Small intestine (tissue), 7 donors: ENCODE measurements around the gene MAGI1. TPM values are rescaled to one million over a fixed set of nuclear protein-coding genes. Genes with fewer than 3 reads are reported as not detected.
A peak's percentile ranks its signal among the peaks of the same experiment; 100 is the strongest.
"Not testable (repeated sequence)": the region's sequence is repeated elsewhere in the genome, so short reads cannot be mapped to it uniquely, and the experiment has no call there.

Experiments
- DNase-seq, 2 donors: peaks; one replicate each; pipeline versions ENCODE4 v3.0.0 to v3.0.0-alpha.2; 2013
- FAIRE-seq: peaks from 2 replicates; lab custom pipeline; 2012; peaks lifted over from hg19 to GRCh38; lab: Jason Lieb, UNC
- H3K27ac ChIP-seq, 3 donors: one replicate each; pipeline ENCODE4 v1.5.1; 2013; ENCODE audit warnings: low read length in 2 of 3, mild to moderate bottlenecking in 2 of 3, control low read depth in 1 of 3, inconsistent platforms in 1 of 3, low read depth in 1 of 3, moderate library complexity in 1 of 3
- H3K27me3 ChIP-seq, 3 donors: one replicate each; pipeline ENCODE4 v1.6.1; 2013; ENCODE audit warnings: low read length in 3 of 3, inconsistent platforms in 1 of 3; ENCODE audit not compliant: control insufficient read depth in 3 of 3, insufficient read depth in 3 of 3
- H3K36me3 ChIP-seq, 3 donors: one replicate each; pipeline ENCODE4 v1.6.1; 2013; ENCODE audit warnings: low read length in 3 of 3, inconsistent platforms in 1 of 3, low read depth in 1 of 3, mild to moderate bottlenecking in 1 of 3, moderate library complexity in 1 of 3; ENCODE audit not compliant: control insufficient read depth in 3 of 3, insufficient read depth in 2 of 3
- H3K4me1 ChIP-seq, 3 donors: one replicate each; pipeline ENCODE4 v1.6.1; 2013; ENCODE audit warnings: low read length in 2 of 3, inconsistent platforms in 1 of 3, low read depth in 1 of 3, mild to moderate bottlenecking in 1 of 3, moderate library complexity in 1 of 3; ENCODE audit not compliant: control insufficient read depth in 3 of 3, insufficient read depth in 2 of 3
- H3K4me3 ChIP-seq, 3 donors: one replicate each; pipeline ENCODE4 v1.5.1; 2013; ENCODE audit warnings: low read length in 3 of 3, control low read depth in 1 of 3, inconsistent platforms in 1 of 3, low read depth in 1 of 3, mild to moderate bottlenecking in 1 of 3, moderate library complexity in 1 of 3
- H3K9me3 ChIP-seq, 2 donors: one replicate each; pipeline ENCODE4 v1.6.1; 2013; ENCODE audit warnings: low read depth in 1 of 2, low read length in 1 of 2; ENCODE audit not compliant: control insufficient read depth in 2 of 2, insufficient read depth in 1 of 2
- WGBS, 3 donors: extraction: QIAGEN DNeasy Blood & Tissue Kit; methylation state at CpG; one replicate each; pipeline ENCODE4 v1.1.7; 2013; 5-methylcytosine and 5-hydroxymethylcytosine counted together
- polyA plus RNA-seq, 4 donors: library from polyadenylated mRNA; stranded (reverse) in 3 of 4; unstranded in 1 of 4; fragments of 200-250 nt in 3 of 4; fragments of 120-200 nt in 1 of 4; gene quantifications; one replicate each; pipeline versions ENCODE4 v1.2.1 to v1.2.3, GENCODE V29; 2013
- donor health status: healthy with polysubstance abuse.
- donor health status: control.
- donor health status: control.
- donor health status: Bipolar disorder and iron deficiency.
- donor health status: healthy.

MAGI1 gene
- polyA plus RNA-seq, 4 donors: 10.0 to 35.1 (median 12.6) TPM

DNA sequence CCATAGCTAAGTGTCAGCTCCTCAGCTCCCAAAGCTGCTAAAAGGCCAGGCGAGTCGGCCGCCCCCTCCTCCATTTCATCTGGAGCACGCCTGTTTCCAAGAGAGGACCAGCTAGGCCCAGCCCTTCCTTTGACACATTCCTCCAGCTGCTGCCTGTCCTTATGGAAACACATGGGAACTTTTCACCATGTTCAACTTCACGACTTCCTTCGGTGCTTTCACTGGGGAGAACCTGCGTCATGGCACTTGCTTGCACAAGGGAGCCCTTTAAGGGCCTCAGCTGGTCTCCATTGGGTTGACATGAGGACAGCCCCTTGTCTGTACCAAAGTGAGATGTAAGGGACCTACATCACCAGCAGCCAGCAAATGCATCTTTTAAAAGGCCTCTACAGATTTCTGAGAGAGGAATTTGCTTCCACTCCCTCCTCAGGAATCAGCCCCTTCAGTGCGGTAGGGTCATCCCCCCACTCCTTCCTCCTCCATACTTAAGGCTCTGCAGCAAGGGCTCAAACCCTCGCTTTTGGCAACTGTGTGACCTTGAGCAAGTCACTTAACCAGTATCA, 2.1 kb downstream of the MAGI1 start:
- Histone ChIP-seq H3K4me1 (peaks cover 0 to 19% (median 0%) of the 10 kb centered on the region in 3 donors), H3K9me3 (no peaks in the 10 kb centered on the region), H3K27ac (peak overlapping the region in 2 of 3 donors; percentile 95 to 99), H3K4me3 (peak overlapping the region in 2 of 3 donors; percentile 85 to 93), H3K36me3 (no peaks in the 10 kb centered on the region), H3K27me3 (no peaks in the 10 kb centered on the region)
- DNase-seq (peak; percentile 25 to 67), FAIRE-seq (no peak)
- 26 to 47% (median 28%) methylated on average over 9 of the region's 9 CpGs for WGBS, 3 donors

DNA sequence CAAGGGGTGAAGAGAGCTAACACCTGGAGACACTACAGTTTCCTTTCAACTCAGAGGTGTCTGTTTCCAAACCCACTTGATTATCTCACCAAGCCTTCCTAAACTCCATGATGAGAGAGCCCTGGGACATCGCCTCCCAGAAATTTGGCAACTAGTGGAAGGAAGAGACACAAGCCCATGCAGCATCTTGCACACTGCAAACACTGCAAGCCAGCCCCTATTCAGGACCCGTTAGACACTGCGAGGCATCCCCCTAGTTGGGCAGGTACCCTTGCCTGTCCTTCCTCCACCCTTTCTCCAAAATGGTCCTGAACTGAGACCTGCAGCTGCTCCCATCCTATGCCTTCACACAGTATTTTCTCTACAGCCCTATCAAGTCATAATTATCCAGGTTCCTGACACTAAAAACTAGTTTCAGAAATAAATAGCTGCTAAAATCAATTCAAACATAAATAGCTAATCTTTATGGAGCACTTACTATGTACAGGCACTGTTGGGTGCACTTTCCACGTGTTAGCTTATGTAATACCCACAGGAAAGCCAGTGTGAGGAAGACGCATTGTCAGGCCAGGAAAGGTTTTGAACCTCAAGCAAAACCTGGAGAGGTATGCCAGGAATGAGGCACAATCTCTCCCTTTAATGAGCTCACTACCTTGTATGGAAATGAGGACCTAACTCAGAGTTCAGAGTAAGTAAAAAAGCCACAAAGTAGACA, 2.8 kb downstream of the MAGI1 start:
- FAIRE-seq (no peak), DNase-seq (peak; percentile 28 to 46)
- H3K27ac ChIP-seq: peak overlapping the region in 1 of 3 donors; percentile 99
- 43 to 54% (median 53%) methylated on average over 5 of the region's 5 CpGs for WGBS, 3 donors
- H3K27me3 ChIP-seq: no peaks in the 10 kb centered on the region
- H3K4me3 ChIP-seq: peak overlapping the region in 2 of 3 donors; percentile 85 to 93
- H3K9me3 ChIP-seq: no peaks in the 10 kb centered on the region
- H3K4me1 ChIP-seq: peaks cover 0 to 19% (median 0%) of the 10 kb centered on the region in 3 donors
- no peaks in the 10 kb centered on the region for H3K36me3 ChIP-seq

DNA sequence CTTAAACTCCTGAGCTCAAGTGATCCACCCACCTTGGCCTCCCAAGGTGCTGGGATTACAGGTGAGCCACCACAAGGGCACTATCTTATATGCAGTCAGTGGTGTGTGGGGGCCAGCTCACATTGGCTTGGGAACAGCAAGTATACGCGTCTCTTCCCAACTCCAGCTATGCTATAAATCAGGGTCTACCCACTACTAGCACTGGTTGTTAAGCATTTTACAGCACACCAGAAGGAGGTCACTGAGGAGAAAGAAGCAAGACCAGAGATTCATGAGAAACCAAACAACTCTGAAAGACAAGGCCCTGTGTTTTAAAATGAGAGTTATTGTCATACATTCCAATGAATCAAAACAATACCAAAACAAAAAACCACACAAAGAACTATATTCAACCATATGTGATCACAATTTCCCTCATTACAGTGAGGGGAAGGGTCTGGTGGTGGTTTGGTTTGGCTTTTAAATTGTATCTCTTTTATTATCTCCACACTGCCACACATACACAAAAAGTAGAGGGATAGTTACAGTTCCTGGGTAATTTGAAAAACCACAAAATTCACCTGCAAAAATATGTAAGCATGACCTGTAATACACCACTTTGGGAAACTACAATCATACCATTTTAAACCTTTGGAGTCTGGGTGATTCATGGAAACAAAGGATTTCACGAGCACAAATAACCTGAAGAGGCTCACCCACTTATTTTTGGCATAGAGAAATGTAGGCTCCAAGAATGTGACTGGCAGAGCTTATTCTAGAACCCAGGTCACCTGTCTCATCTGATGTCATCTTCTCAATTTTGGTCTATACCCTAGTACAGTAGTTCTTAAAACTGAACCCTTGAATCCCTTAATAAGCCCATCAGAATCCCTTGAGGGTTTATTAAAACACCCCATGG, 5.2 kb downstream of the MAGI1 start:
- no peak for FAIRE-seq
- no peak for DNase-seq
- 81 to 82% (median 82%) methylated on average over 3 of the region's 3 CpGs for WGBS, 3 donors

DNA sequence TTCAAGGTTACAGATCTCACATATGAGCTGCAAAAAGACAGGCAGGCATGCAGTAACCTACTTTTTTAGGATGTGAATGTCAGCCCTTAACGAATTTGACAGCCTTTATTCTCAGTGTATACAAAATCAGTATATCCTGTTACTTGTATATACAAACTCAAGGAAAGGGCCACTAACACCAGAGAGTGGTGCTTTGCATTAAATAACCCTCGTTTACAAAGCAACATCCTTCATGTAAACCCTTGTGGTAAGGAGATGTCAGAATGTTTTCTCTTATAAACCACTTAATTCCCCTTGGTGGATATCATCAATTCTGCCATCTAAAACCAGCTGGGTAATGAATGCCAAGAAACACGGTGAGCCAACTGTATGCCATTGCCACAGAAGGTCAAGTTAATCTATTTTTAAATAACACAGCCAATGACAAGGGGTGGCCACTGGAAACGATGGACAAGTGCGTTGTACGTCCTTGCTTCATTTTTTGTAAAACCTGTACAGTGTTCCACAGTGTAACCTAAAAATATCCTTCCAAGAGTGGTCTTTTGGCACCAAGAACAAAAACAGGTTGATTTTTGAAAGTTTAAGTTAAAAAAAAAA, 7.5 kb downstream of the MAGI1 start:
- Histone ChIP-seq H3K4me3 (no peak overlapping the region), H3K9me3 (no peaks in the 10 kb centered on the region), H3K27me3 (no peaks in the 10 kb centered on the region), H3K4me1 (peaks cover 0 to 10% (median 0%) of the 10 kb centered on the region in 3 donors), H3K27ac (no peak overlapping the region), H3K36me3 (no peaks in the 10 kb centered on the region)
- WGBS, 3 donors: 61 to 78% (median 74%) methylated on average over 6 of the region's 6 CpGs
- FAIRE-seq (no peak), DNase-seq (no peak)

More for the DNA sequence above, 5.2 kb downstream of the MAGI1 start:
- Histone ChIP-seq H3K4me3 (no peak overlapping the region), H3K36me3 (no peaks in the 10 kb centered on the region), H3K9me3 (no peaks in the 10 kb centered on the region), H3K27me3 (no peaks in the 10 kb centered on the region), H3K27ac (no peak overlapping the region), H3K4me1 (peaks cover 0 to 17% (median 0%) of the 10 kb centered on the region in 3 donors)

DNA sequence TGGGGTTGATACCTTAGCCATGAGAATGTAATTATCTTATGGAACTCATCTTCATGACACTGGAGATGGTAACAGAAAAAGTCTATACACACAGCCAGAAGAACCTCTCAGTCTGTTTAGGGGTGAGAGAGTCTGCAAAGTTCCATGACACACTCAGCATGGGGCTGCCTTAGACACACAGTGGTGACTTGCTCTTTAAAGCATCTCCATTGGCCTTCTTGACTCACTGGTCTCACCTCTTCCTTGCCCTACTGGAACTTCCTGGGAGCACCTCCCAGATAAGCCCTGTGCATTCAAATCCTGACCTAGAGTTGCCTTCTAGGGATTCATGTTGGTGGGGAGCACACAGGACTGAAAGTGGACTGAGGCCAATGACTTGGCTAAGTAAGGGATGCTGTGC, 9.3 kb downstream of the MAGI1 start:
- Histone ChIP-seq H3K4me3 (no peak overlapping the region), H3K27ac (no peak overlapping the region), H3K9me3 (no peaks in the 10 kb centered on the region), H3K36me3 (peaks cover 0 to 2% (median 0%) of the 10 kb centered on the region in 3 donors), H3K27me3 (no peaks in the 10 kb centered on the region), H3K4me1 (no peaks in the 10 kb centered on the region)
- DNase-seq (no peak), FAIRE-seq (no peak)

DNA sequence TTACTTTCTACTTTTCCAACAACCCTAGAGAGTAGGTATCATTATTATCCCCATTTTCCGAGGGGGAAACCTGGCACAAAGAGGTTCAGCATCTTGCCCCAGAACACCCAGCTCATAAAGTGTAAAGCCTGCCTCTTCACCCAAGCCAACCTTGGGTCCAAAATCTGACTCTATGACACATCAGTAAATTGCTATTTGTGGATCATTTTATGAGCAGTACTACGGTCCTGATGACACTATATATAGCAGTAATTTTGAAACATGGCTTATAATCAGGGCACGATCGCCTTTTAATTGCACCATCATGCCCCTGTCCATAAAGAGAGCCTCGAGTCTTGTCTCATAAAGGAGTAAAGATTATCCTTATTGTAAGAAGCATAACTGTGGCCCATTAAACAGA, 9.7 kb downstream of the MAGI1 start:
- FAIRE-seq: no peak

DNA sequence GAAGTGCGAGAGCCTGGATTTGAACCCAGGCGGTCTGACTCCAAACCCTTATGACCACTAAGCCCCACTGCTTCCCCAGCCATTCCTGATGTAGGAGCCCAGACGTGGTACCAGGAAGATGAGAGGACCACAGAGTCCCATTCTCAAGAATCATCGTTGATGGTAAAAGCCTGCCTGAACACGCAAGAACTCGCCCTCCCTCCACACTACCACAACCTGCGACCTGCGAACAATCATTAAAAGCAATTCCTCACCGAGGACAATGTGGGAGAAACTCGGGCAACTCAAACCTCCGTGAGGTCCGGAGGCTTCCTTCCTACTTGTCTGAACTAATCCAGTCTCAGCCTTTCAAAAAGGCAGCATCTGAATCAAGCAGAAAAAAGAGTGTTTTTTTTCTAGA, 10.3 kb downstream of the MAGI1 start:
- H3K27ac ChIP-seq: no peak overlapping the region

More for the DNA sequence above, 9.7 kb downstream of the MAGI1 start:
- Histone ChIP-seq H3K9me3 (no peaks in the 10 kb centered on the region), H3K4me3 (no peak overlapping the region), H3K27me3 (no peaks in the 10 kb centered on the region), H3K27ac (no peak overlapping the region), H3K4me1 (no peaks in the 10 kb centered on the region), H3K36me3 (peaks cover 0 to 2% (median 0%) of the 10 kb centered on the region in 3 donors)
- 44 to 62% (median 48%) methylated on average over 5 of the region's 5 CpGs for WGBS, 3 donors
- DNase-seq: no peak

DNA sequence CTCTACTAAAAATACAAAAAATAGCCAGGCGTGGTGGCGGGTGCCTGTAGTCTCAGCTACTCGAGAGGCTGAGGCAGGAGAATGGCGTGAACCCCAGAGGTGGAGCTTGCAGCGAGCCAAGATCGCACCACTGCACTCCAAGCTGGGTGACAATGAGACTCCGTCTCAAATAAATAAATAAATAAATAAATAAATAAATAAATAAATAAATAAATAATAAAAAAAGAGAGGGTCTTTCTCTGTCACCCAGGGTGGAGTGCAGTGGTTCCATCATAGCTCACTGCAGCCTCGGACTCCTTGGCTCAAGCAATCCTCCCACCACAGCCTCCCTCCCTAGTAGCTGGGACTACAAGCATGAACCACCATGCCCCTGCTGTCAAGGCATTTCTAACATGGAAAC, 11.6 kb downstream of the MAGI1 start:
- H3K9me3 ChIP-seq, H3K4me3 ChIP-seq, DNase-seq, H3K27me3 ChIP-seq, FAIRE-seq, H3K36me3 ChIP-seq, H3K27ac ChIP-seq, H3K4me1 ChIP-seq: not testable (repeated sequence)
- WGBS, 3 donors: 95 to 96% (median 96%) methylated on average over 8 of the region's 8 CpGs

More for the DNA sequence above, 10.3 kb downstream of the MAGI1 start:
- FAIRE-seq: no peak
- Histone ChIP-seq H3K27me3 (no peaks in the 10 kb centered on the region), H3K4me3 (no peak overlapping the region), H3K36me3 (peaks cover 0 to 2% (median 0%) of the 10 kb centered on the region in 3 donors), H3K9me3 (no peaks in the 10 kb centered on the region), H3K4me1 (no peaks in the 10 kb centered on the region)
- 80 to 85% (median 80%) methylated on average over 12 of the region's 12 CpGs for WGBS, 3 donors
- DNase-seq: no peak
